AG04450 (cell line): ENCODE data around the gene CLCN1. TPM values are rescaled to one million over a fixed set of nuclear protein-coding genes. Genes with fewer than 3 reads are reported as not detected.

Experiments used
- CTCF ChIA-PET: fragments of 300-600, 350-600 bp; formaldehyde crosslinking; extraction: SDS; loops from one replicate; lab custom pipeline; 2022; ENCODE audit warnings: antibody characterized with exemption, inconsistent platforms; lab: Charles Lee
- POLR2A ChIA-PET: fragments of 350-600 bp; formaldehyde crosslinking; extraction: SDS; loops from one replicate; lab custom pipeline; 2021; ENCODE audit warnings: antibody characterized with exemption, inconsistent platforms; lab: Yijun Ruan, JAX
- DNase-seq: peaks from one replicate; pipeline ENCODE4 v3.0.0-alpha.2; 2011; ENCODE audit warnings: low read depth, low spot score
- H3K27ac ChIP-seq: one replicate; pipeline ENCODE4 v1.5.1; 2012; ENCODE audit warnings: low read depth, low read length, control low read depth
- H3K27me3 ChIP-seq: one replicate; pipeline ENCODE4 v1.6.0; 2012; ENCODE audit warnings: low read length; ENCODE audit not compliant: control insufficient read depth, insufficient read depth
- H3K4me3 ChIP-seq: 2 replicates; pipeline ENCODE4 v1.5.1; 2011; ENCODE audit warnings: mild to moderate bottlenecking, low read depth, low read length, control low read depth
- H3K9me3 ChIP-seq: 2 replicates; pipeline ENCODE4 v1.5.1; 2012; ENCODE audit warnings: low read length; ENCODE audit not compliant: control insufficient read depth, insufficient read depth
- CTCF ChIP-seq: IDR thresholded peaks from 2 replicates; pipeline ENCODE4 v1.5.1; 2011; ENCODE audit warnings: low read depth, low read length, control low read depth, inconsistent platforms
- polyA plus RNA-seq: library from polyadenylated mRNA; depleted of rRNA; stranded (reverse); fragments of >200 nt; gene quantifications from 2 replicates; pipeline ENCODE4 v1.2.3, GENCODE V29; 2011; rRNA removed
- small RNA-seq: library from RNA; depleted of rRNA; stranded (forward); fragments of <200 nt; gene quantifications from one replicate; pipeline ENCODE3, GENCODE V24; 2012; ENCODE audit warnings: low read depth; ENCODE audit not compliant: insufficient read length

CLCN1 gene
- polyA plus RNA-seq, 1 experiment: not detected

- no peaks in the 10 kb centered on the region; the same call in 1 of the 2 replicates for H3K9me3 ChIP-seq
- TF ChIP-seq CTCF: no peak
- CTCF ChIA-PET: interaction anchor here (1.3 to 7.9 kb wide), 3 partner anchors 15 to 161 kb away, joined by 3 to 56 read pairs (median 20); no protein-coding TSS in a partner anchor
- no peak for DNase-seq
- no peak overlapping the region for H3K27ac ChIP-seq
- H3K27me3 ChIP-seq: peaks cover 16% of the 10 kb centered on the region
- H3K4me3 ChIP-seq: no peak overlapping the region
- POLR2A ChIA-PET: interaction anchor here (1.2 kb wide), 1 partner anchor 13 kb away, joined by 3 read pairs; no protein-coding TSS in a partner anchor
Observed at GRCh38 chr7:143401265-143401664, 85.4 kb downstream of the CLCN1 start.

Small RNA genes lying within 50 kb of the gene (small RNA-seq; reads per million reads assigned to genes)
- 1.6 reads per million for gene MIR6892
- gene RN7SL481P: not detected
- gene RN7SL535P: not detected

Other genes with a start within 250 kb of the CLCN1 start
- not detected in 2 replicates for gene PIP, start 184.0 kb upstream of the CLCN1 start, polyA plus RNA-seq
- gene TAS2R39, start 132.7 kb upstream of the CLCN1 start, polyA plus RNA-seq: not detected in 2 replicates
- not detected in 2 replicates for gene TAS2R40, start 94.1 kb upstream of the CLCN1 start, polyA plus RNA-seq
- gene GSTK1, start 52.7 kb upstream of the CLCN1 start, polyA plus RNA-seq: 100 and 116 TPM in 2 replicates
- gene TMEM139, start 31.2 kb upstream of the CLCN1 start, polyA plus RNA-seq: not detected in 2 replicates
- gene CASP2, start 27.8 kb upstream of the CLCN1 start, polyA plus RNA-seq: 18.6 and 21.8 TPM in 2 replicates
- 3.1 and 4.2 TPM in 2 replicates for gene FAM131B, start 46.6 kb downstream of the CLCN1 start, polyA plus RNA-seq
- 32.6 and 76.4 TPM in 2 replicates for gene ZYX, start 65.2 kb downstream of the CLCN1 start, polyA plus RNA-seq
- 0.09 TPM in 1 of 2 replicates, not detected in the other for gene EPHA1, start 92.7 kb downstream of the CLCN1 start, polyA plus RNA-seq
- gene TAS2R60, start 127.3 kb downstream of the CLCN1 start, polyA plus RNA-seq: not detected in 2 replicates
- gene TAS2R41, start 161.8 kb downstream of the CLCN1 start, polyA plus RNA-seq: not detected in 2 replicates